GM12892 (cell line): ENCODE data around the gene PPCDC.

Experiments used
- POLR2A ChIP-seq: IDR thresholded peaks from 2 replicates; pipeline ENCODE4 v1.6.1; 2011; ENCODE audit warnings: low read depth, low read length, control low read depth
- POLR2AphosphoS5 ChIP-seq: IDR thresholded peaks from 2 replicates; pipeline ENCODE4 v1.6.1; 2011; ENCODE audit warnings: low read depth, low read length, control low read depth

GRCh38 chr15:75032395-75032794 is 9.0 kb downstream of the PPCDC start:
- TF ChIP-seq POLR2AphosphoS5 = no peak
- no peak for TF ChIP-seq POLR2A
